Measurements from ENCODE around the gene UPP1. TPM values are rescaled to one million over a fixed set of nuclear protein-coding genes. Genes with fewer than 3 reads are reported as not detected.
A peak's percentile ranks its signal among the peaks of the same experiment; 100 is the strongest.
"Not testable (repeated sequence)": the region's sequence is repeated elsewhere in the genome, so short reads cannot be mapped to it uniquely, and the experiment has no call there.

UPP1 gene
- total RNA-seq, 1 experiment from 2014 or later, result 119 TPM

DNA sequence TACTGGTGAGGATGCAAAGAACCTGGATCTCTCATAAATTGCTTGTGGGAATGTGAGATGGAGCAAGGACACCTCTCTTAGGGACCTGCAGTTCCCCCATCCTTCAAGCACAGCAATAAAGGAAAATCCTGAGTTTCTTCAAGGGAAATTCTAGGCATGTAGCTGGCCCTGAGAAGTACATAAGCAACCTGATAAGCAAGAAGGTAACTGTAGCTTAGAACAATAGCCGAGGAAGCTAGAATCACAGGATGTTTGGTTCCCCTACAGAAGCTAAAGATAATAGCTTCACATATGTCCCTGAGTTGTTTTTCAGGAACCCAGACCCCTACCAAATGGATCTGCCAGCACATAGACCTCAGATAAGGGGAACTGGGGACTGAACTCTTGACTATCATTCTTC is 11.6 kb upstream of the UPP1 start:
- Histone ChIP-seq H3K4me2 (no peak overlapping the region), H3K4me1 (replicated peaks; ENCODE audit: insufficient read depth) (peaks cover 38% of the 10 kb centered on the region), H3K9me2 (ENCODE audit: insufficient read depth) (no peaks in the 10 kb centered on the region), H3F3A (ENCODE audit: insufficient read depth, low read depth) (peaks cover 24% of the 10 kb centered on the region; the same call in 1 of the 2 replicates), H3K9me3 (ENCODE audit: insufficient read depth, low read depth) (peaks cover 10% of the 10 kb centered on the region), H3K27me3 (ENCODE audit: insufficient read depth, low read depth) (no peaks in the 10 kb centered on the region), H3K79me2 (ENCODE audit: low read depth) (no peaks in the 10 kb centered on the region), H2AFZ (no peak overlapping the region), H3K4me3 (no peak overlapping the region), H3K27ac (no peak overlapping the region), H4K20me1 (ENCODE audit: insufficient read depth) (no peaks in the 10 kb centered on the region), H3K36me3 (ENCODE audit: low read depth) (no peaks in the 10 kb centered on the region)
- no TSS peak for BruUV-seq (replicated peaks)
- DNase-seq, result peak in 1 of 2 experiments; percentile 29
- POLR2A ChIA-PET (ENCODE audit: unreplicated experiment), result no interaction called here
- intact Hi-C loops (cut with micrococcal nuclease; ENCODE audit: unreplicated experiment), result no loop called here
- CTCF ChIA-PET, result no interaction called here
- TF ChIP-seq, protein P1, sequence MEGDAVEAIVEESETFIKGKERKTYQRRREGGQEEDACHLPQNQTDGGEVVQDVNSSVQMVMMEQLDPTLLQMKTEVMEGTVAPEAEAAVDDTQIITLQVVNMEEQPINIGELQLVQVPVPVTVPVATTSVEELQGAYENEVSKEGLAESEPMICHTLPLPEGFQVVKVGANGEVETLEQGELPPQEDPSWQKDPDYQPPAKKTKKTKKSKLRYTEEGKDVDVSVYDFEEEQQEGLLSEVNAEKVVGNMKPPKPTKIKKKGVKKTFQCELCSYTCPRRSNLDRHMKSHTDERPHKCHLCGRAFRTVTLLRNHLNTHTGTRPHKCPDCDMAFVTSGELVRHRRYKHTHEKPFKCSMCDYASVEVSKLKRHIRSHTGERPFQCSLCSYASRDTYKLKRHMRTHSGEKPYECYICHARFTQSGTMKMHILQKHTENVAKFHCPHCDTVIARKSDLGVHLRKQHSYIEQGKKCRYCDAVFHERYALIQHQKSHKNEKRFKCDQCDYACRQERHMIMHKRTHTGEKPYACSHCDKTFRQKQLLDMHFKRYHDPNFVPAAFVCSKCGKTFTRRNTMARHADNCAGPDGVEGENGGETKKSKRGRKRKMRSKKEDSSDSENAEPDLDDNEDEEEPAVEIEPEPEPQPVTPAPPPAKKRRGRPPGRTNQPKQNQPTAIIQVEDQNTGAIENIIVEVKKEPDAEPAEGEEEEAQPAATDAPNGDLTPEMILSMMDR (conservative IDR thresholded peaks at IDR 0.05), result no peak
- TF ChIP-seq EZH2 (IDR thresholded peaks at IDR 0.05; ENCODE audit: low read depth), result no peak

DNA sequence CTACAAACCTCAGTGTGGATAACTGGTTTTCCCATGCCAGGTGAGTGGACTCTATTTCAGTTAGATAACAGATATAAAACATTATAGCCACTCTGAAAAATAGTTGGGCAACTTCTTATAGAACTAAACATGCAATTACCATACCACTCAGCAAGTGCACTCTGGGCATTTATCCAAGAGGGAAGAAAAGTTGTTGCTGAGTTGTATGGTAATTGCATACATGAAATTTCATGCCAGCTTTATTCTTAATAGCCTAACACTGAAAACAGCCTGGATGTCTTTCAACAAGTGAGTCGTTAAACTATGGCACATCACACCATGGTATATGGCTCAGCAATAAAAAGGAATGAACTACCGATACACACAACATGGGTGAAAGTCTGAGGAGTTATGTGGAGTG is 10.6 kb upstream of the UPP1 start:
- Histone ChIP-seq H3K36me3 (ENCODE audit: low read depth) (no peaks in the 10 kb centered on the region), H3K79me2 (ENCODE audit: low read depth) (no peaks in the 10 kb centered on the region), H4K20me1 (ENCODE audit: insufficient read depth) (no peaks in the 10 kb centered on the region), H3K9me3 (ENCODE audit: insufficient read depth, low read depth) (peaks cover 10% of the 10 kb centered on the region), H3K9me2 (ENCODE audit: insufficient read depth) (no peaks in the 10 kb centered on the region), H3K4me3 (no peak overlapping the region), H3K4me1 (replicated peaks; ENCODE audit: insufficient read depth) (peaks cover 45% of the 10 kb centered on the region), H3K27ac (no peak overlapping the region), H2AFZ (no peak overlapping the region), H3K27me3 (ENCODE audit: insufficient read depth, low read depth) (no peaks in the 10 kb centered on the region), H3K4me2 (no peak overlapping the region), H3F3A (ENCODE audit: insufficient read depth, low read depth) (peaks cover 34% of the 10 kb centered on the region)
- ChIA-PET POLR2A (ENCODE audit: unreplicated experiment) (no interaction called here), CTCF (no interaction called here)
- BruUV-seq (replicated peaks), result no TSS peak
- intact Hi-C loops (cut with micrococcal nuclease; ENCODE audit: unreplicated experiment), result no loop called here
- peak in 1 of 2 experiments; percentile 53 for DNase-seq
- TF ChIP-seq EZH2 (IDR thresholded peaks at IDR 0.05; ENCODE audit: low read depth), result no peak
- TF ChIP-seq, protein P1 (conservative IDR thresholded peaks at IDR 0.05), result no peak

DNA sequence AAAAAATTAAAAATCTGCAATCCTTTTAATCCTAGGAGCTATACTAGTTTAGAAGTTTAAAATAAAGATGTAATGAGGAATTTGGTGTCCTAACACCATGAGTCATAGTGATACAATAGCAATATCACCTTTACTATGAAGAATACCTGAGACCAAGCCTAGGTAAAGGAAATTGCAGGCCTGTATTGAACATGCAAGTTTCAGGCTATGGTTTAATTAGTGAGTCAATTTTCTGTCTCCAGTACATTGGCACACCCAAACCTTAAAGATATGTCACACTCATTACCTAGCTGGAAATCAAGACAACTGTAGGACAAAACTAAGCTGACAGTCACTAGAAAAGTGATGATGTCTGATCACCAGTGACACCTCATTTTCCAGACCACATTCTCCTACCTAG is 6.7 kb upstream of the UPP1 start:
- peaks cover 58% of the 10 kb centered on the region for H3F3A ChIP-seq (ENCODE audit: insufficient read depth, low read depth)
- H3K27ac ChIP-seq, result peak overlapping the region; percentile 98
- H3K4me3 ChIP-seq; H3K36me3 ChIP-seq (ENCODE audit: low read depth); H3K79me2 ChIP-seq (ENCODE audit: low read depth); H2AFZ ChIP-seq; H4K20me1 ChIP-seq (ENCODE audit: insufficient read depth); BruUV-seq (replicated peaks); H3K27me3 ChIP-seq (ENCODE audit: insufficient read depth, low read depth); H3K9me3 ChIP-seq (ENCODE audit: insufficient read depth, low read depth); H3K9me2 ChIP-seq (ENCODE audit: insufficient read depth): not testable (repeated sequence)
- H3K4me1 ChIP-seq (replicated peaks; ENCODE audit: insufficient read depth), result peaks cover 69% of the 10 kb centered on the region
- ChIA-PET POLR2A (ENCODE audit: unreplicated experiment) (interaction anchor here (0.6 to 1.2 kb wide), 3 partner anchors 10 to 631 kb away, joined by 3 to 5 read pairs (median 4); no protein-coding TSS in a partner anchor), CTCF (interaction anchor here (1.1 kb wide), 1 partner anchor 91 kb away, joined by 3 read pairs; no protein-coding TSS in a partner anchor)
- peak in 1 of 2 experiments; percentile 90 for DNase-seq
- peak overlapping the region; percentile 57 for H3K4me2 ChIP-seq
- intact Hi-C loops (cut with micrococcal nuclease; ENCODE audit: unreplicated experiment), result loop anchor here (10.0 kb wide), 1 partner anchor 608 kb away; no protein-coding TSS in a partner anchor
